Amygdala (tissue), 56 donors: ENCODE data around the gene OSBPL9.
"Not testable (repeated sequence)": the region's sequence is repeated elsewhere in the genome, so short reads cannot be mapped to it uniquely, and the experiment has no call there.

Experiments
- DNase-seq, 56 donors: peaks; one replicate each; lab custom pipeline; 2025; lab: John Stamatoyannopoulos, UW

The OSBPL9 gene

DNA sequence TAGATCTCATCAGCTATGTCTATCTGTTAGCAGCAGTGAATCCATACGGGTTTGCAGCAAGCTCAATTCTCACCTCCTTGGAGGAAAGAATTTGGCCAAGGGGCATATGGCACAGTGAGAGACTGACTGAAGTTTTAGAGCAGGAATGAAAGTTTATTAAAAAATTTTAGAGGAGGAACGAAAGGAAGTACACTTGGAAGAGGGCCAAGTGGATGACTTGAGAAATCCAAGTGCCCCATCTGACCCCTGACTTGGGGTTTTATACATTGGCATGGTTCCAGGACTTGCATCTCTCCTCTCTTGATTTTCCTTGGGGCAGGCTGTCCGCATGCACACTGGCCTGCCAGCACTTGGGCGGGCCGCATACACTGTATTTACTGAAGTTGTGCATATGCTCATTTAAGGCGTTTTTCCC, 9.2 kb upstream of the OSBPL9 start:
- DNase-seq, result no peak

DNA sequence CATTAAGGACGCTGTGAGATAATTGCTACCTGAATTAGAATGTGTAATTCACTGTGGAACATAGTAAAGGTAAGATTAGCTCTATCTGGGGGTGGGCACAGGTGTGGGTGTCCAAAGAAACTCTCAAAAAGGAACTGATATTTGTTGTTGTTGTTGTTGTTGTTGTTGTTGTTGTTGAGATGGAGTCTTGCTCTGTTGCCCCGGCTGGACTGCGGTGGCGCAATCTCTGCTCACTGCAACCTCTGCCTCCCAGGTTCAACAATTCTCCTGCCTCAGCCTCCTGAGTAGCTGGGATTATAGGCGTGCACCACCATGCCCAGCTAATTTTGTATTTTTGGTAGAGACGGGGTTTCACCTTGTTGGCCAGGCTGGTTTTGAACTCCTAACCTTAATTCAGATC, 6.8 kb upstream of the OSBPL9 start:
- not testable (repeated sequence) for DNase-seq

DNA sequence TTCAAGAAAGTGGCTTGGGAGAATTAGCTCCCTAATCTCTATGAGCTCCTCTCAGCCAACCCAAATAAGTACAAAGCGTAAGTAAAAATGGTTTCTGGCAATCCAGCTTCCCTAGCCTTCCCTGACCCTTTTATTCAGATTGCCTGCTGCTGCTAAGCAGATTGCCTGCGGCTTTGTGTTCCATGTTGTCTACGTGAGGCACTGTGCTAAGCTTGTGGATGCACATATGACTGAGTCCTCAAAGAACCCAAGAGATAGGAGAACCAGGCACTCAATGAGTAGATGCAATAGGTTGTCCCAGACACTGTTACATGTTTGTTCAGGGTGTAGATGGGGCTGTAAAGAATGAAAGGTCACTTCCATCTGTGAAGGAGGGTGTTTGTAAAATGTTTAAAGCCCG, 6.3 kb upstream of the OSBPL9 start:
- no peak for DNase-seq

DNA sequence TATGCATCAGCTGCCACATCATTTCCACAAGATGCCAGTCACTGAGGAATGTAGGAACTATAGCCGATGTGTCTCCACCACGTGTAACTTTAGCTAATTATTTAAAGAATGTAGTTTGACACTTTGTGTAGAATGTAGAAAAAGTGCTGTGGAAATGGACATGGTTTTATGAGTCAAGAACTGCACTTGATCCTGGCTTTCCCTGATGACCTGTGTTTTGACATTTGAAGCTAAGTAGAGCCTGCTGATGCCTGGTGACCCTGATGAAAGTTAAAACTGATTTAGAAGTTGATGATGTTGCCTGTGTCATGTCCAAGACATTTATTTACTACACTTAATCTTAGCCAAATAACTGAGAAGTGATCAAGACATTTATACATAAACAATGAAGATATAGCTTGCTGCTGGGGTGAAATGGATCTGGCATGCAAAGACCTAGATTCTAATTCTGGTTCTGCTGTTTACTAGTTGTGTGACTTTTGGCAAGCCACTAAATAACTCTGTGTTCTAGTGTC, 4.4 kb upstream of the OSBPL9 start:
- no peak for DNase-seq

DNA sequence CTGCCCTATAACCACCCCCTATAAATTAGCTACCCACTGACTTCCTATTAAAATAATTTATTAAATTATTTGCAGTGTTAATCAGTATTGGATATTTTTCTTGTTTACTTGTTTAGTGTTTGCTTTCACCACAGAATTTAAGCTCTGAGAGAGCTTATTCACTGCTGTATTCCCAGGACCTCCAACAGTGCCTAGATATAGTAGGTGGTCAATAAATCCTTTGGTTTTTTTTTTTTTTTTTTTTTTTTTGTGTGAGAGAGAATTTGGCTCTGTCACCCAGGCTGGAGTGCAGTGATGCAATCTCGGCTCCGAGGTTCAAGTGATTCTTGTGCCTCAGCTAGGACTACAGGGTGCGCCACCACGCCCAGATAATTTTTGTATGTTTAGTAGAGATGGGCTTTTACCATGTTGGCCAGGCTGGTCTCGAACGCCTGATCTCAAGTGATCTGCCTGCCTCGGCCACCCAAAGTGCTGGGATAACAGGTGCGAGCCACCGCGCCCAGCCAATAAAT, 1.1 kb upstream of the OSBPL9 start:
- DNase-seq, result no peak

DNA sequence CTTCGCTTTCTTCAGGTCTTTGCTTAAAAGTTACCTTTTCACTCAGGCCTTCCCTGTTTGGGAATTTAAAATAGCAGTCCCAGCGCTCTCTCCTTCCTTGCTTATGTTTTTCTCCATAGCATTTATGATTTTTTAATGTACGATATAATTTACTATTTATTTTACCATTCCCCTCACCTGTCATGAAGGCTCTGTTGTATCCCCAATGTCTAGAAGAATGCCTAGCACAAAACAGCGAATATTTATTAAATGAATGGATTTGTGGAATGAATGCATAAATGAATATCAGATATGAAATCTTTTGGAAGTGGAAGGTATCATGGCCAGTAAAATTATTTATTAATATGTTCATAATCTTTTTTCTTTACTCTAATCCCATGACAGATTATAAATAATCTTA, 402 bp upstream of the OSBPL9 start:
- no peak for DNase-seq

DNA sequence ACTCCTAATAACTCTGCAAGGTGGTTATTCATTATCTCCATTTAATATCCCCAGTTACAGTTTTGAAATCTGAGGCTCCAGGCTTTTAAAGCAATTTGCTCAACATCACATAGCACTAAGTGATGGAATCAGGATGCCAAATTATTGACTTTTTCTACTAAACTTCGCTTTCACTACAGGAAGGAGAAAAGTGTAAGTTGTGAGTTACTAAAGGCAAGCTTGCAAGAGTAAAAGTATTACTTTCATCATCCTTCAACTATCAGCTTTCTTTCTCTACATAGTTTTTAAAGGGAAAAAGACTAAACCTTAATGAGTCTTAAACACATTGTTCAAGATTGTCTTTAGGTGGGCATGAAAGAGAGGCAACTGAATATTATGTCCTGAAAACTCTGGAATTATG, 1.8 kb downstream of the OSBPL9 start:
- no peak for DNase-seq

DNA sequence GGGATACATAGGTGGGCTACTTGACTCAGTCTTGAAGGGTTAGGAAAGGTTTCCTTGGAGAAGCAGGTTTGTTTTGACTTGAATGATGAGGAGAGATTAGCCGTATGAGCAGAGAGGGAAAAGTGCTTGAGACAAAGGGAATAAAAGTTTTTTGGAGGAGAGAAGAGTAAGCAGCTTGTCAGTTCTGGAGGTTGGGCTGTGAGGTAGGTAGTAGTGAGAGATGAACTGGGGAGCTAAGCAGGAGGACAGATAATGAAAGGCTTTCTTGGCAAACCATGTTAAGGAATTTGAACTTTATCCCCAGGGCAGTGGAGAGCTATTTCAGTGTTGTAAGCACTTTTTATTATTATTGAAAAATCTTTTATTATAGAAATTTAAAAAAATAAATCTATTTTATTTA, 3.6 kb downstream of the OSBPL9 start:
- DNase-seq, result no peak

DNA sequence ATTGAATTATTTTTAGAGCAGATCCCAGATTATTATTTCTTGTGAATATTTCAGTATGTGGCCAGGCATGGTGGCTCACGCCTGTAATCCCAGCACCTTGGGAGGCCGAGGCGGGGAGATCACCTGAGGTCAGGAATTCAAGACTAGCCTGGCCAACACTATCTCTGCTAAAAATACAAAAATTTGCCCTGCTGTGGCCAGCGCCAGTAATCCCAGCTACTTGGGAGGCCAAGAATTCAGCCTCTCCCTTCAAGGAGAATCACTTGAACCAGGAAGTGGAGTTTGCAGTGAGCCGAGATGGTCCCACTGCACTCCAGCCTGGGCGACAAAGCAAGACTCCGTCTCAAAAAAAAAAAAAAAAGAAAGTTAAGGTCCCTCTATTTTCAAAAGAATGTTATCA, 4.3 kb downstream of the OSBPL9 start:
- no peak for DNase-seq

DNA sequence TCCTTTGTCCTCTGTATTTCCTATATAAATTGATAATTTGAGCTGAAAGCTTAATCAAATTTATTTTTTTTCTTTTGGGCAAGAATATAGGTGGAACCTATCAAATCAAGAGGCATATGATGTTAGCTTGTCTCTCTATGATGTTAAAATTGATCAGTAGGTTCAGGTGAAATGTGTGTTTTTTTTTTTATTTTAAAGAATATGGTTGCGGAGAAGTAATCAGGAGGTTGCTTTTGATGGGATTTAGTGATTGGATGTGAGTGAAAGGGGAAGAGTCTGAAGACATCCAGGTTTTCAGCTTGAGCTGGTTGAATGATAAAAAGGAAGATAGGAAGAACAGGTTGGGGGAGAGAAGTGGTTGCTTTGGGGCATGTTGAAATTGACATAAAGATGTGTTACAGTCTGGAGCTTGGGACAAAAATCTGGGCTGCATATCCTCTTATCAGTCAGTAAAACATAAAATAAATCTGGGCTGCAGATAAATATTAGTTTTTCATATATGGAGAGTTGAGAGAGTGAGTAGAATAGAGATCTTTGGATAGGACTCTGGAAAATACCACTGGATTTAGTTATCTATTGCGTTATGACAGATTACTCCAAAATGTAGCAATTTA, 5.1 kb downstream of the OSBPL9 start:
- DNase-seq, result no peak

DNA sequence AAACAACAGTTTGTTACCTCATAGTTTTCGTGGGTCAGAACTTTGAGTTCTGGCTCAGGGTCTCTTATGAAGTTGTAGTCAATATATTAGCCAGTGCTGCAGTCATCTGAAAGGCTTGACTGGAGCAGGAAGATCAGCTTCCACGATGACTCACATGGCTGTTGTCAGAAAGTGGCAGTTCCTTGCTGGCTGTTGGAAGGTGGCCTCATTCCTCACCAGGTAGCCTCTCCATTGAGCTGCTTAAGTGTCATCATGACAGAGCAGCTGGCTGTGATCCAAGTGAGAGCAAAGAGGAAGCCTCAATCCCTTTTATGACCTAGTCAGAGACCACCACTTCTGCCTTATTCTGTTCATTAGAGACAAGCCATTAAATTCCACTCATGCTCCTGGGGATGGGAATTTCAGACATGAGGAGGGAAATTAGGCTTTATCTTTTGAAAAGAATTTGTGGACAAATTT, 5.6 kb downstream of the OSBPL9 start:
- DNase-seq, result peak in 4 of 56 donors; percentile 4 to 42 (median 19)

DNA sequence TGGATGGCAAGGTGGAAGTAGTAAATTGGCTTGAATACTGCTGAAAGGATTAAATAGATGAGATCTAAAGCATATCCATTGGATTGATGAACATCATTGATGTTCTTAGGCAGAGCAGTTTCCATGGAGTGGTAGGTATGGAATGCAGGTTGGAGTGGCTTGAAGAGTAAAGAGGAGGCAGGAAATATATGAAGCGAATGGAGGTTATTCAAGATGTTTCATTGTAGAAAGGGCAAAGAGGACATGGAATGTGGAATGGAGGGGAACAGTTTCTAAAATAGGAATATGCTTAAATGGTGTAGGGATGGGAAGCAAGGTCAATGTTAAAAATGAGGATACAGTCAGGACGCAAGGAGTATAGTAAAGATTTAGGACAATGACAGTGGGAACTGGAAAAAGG, 6.1 kb downstream of the OSBPL9 start:
- DNase-seq, result no peak

DNA sequence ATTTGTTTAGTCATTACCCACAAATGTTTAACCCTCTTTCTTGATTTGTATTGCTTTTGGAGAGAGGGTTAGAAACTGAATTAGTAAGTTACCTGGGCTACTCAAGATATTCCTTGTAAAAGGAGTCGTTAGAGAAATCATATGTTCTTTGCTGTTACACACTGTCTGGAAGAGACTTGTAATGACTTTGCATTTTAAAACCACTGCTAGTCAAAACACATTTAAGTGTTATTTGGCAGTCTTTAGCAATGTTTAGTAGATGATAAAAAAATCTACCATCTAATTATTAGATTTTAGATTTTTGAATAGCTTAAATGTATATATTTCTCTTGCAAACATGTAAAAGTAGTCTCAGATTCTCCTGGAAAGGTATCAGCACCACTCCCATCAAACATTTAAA, 6.6 kb downstream of the OSBPL9 start:
- DNase-seq, result no peak

DNA sequence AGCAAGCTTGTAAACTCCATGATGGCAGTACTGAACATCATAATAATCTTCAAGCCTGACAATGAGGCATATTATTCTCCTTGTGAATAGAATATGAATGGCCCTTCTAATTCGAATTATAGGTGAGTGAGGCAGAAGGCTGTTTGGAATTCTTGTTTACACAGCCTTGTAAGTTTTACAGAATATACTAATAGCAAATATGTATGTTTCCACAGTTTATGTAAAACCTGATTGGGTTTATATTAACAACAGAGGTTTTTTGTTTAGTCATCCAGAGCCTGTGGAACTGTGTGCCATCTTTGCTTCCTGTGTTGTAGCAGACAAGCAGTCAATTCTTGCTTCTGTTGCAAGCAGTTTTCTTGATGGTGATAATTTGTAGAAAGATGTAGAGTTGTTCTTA, 8.0 kb downstream of the OSBPL9 start:
- DNase-seq, result no peak

DNA sequence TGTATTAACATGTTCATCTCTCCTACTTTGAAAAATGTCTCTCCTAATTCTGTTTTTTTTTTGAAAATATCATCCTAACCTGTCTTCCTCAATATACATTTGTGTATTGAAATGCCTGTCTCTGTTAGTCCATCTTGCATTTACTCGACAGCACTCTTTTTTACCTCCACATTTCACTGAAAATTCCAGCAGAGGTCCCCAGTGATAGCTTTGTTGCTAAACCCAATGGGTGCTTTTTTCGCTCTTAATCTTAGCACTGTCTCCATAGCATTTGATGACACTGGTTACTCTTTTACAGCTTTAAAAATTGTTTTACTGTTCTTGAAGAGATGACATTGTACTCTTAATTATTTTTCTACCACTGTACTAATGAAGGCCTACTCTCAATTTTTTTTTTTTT, 10.8 kb downstream of the OSBPL9 start:
- peak in 4 of 56 donors; percentile 3 to 9 (median 5) for DNase-seq

DNA sequence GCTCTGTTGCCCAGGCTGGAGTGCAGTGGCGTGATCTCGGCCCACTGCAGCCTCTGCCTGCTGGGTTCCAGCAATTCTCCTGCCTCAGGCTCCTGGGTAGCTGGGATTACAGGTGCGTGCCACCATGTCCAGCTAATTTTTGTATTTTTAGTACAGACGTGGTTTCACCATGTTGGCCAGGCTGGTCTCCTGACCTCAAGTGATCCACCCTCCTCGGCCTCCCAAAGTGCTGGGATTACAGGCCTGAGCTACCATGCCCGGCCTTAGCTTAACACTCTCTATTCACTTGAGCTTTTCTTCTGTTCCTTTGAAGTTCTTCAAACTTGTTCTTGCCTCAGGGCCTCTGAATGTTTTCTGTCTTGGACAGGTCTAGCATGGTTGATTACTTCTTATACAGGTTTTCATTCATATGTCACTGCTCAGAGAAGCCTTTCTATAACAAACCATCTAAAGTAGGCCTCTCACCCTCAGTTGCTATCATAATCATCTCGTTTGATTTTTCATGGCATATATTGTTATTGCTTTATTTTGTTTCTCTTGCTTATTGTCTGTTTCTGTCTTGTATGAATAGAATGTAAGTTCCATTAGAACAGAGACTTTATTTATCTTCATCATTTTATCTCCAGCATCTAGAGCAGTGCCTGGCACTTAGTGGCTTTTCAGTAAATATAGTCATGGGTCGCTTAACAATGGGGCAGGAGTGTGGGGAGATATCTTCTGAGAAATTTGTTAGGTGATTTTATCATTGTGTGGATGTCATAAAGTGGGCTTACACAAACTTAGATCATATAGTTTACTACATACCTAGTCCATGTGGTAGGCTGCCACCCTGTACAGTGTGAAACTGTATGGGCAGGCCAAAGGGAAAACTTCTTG, 12.1 kb downstream of the OSBPL9 start:
- DNase-seq, result no peak

DNA sequence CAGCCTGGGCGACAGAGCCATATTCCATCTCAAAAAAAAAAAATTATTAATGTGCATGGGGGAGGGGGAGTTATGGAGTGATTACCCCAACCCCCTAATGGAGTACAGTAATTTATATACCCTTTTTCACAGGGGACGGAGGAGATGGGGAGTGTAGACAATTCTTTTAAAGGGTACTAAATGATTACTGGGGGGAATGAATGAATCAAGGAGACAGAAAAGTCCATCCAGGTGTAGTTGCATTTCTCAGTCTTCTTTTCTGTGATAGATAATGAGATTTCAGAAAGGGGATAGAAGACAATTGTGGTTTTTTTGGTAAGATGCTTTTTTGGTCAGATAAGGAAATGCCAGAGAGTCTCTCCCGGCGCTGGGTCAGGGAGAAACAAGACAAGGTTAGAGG, 13.0 kb downstream of the OSBPL9 start:
- no peak for DNase-seq

DNA sequence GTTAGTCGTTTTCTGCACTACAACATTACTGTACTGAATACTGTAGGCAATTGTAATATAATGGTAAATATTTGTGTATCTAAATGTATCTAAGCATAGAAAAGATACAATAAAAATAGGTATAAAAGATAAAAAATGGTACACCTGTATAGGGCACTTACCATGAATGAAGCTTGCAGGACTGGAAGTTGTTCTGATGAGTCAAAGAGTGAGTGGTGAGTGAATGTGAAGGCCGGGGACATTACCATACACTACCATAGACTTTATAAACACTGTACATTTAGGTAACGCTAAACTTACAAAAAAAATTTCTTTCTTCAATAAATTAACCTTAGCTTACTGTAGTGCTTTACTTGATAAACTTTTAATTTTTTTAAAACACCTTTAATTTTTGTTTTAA, 13.5 kb downstream of the OSBPL9 start:
- no peak for DNase-seq

DNA sequence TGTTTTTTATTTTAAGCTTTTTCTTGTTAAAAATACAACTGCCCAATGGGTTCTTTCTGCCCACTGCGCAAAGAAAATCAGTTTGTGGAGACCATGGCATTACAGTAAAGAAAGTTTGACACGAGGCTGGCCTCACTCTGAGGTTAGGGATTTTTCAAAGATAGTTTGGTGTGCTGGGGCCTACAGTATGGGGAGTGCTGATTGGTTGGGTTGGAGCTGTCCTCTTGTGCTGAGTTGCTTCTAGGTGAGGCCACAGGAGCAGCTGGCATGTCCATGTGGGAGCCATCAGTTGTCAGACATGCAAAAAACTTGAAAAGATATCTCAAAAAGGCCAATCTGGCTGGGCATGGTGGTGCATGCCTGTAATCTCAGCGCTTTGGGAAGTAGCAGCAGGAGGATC, 14.0 kb downstream of the OSBPL9 start:
- no peak for DNase-seq

DNA sequence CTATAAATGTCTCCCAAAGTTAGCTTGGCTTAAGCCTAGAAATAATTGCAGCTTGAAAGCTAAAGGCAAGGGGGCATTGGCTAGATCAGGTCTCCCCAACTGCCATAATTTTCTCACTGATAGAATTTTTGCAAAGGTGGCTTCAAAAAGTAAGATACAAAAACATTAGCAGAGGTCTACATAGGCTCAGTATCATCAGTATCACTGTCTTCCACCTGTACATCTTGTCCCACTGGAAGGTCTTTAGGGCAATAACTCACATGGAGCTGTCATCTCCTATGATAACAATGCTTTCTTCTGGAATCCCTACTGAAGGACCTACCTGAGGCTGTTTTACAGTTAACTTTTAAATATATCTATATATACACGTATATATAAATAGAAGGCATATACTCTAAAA, 14.9 kb downstream of the OSBPL9 start:
- DNase-seq, result no peak

DNA sequence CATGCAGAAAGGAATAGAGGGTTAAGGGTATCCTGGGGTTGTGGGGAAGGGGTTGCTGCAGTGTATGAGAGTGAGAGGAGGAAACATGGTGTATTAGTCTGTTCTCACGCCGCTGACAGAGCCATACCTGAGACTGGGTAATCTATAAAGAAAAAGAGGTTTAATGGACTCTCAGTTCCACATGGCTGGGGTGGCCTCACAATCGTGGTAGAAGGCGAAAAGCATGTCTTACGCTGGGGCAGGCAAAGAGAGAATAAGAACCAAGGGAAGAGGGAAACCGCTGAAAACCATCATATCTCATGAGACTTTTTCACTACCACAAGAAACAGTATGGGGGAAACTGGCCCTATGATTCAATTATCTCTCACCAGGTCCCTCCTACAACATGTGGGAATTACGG, 17.7 kb downstream of the OSBPL9 start:
- DNase-seq, result no peak

DNA sequence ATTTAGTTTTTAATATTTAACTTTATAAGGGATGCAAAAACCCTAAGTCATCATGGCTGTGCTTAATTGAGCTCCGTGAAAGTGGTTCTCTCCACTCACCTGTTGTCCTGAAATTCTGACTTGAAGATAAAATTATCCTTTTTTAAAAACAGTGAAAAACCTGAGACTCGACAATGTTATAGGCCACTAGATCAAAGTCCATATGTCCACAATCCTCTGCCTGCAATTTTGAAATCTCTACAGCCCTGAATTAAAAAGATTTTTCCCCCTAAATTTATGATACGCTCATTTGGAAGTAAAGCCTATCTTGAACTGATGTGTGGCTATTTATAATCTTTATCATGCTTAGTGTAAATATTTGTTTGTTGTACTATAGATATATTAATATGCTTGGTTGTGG, 18.7 kb downstream of the OSBPL9 start:
- DNase-seq, result no peak
